ENCODE data around the gene C12orf42. TPM values are rescaled to one million over a fixed set of nuclear protein-coding genes. Genes with fewer than 3 reads are reported as not detected.

Gene C12orf42
- total RNA-seq (2022; extraction: Qiagen RNA extraction; ENCODE audit: low read depth), result 0.12 TPM in 1 of 5 replicates, not detected in the others

DNA sequence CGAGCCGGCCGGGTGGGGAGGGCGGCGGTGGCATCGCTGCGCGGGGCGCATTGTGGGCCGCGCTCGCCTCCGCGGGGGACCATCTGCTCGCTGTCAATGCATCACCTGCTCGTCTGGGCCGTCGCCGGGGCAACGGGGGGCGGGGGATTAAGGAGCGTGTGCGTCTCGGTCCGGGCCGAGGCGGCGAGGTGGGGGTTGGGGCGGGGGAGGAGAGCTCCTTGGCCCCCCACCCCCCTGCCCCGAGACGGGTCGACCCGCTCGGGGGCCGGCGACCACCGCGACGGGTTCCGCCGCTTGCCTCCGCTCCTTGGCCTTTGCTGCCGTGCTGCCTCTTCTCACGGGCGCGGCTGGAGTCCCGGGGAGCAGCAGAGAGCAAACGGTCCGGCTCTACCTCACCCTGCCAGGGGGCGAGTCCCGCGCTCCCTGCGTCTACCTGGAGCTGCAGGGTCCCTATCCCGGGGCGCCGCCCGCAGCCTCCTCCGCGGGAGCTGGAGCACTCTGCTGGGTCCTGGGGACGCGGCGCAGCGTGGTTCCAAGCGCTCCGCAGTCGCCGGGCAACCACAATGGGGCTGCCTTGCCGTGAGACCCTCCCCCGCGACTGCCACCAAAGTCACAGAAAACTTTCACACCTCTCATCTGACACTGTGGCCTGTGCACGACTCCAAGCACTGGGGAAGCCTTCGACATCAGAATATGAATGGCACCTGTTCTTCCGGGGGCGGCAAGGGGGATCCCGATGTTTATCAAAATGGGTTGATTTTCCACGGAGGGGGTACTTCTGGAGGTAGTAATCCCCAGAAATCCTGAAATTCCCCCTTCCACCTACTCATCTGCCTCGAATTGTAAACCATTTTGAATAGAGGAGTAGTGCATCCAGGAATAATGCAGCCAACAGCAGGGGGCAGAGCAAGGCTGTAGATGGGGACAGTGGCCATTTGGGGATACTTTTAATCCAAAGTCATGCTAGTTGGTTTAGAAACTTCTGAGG lies at the start of gene C12orf42:
TSS of gene C12orf42 (minus strand) at position 500 of the 988 bp plus-strand sequence. CDS start 17,542 bp downstream, outside the sequence.

Other genes starting within 250 kb of the C12orf42 start
- not detected in 5 replicates for gene STAB2, start 91.3 kb upstream of the C12orf42 start, total RNA-seq (2022; extraction: Qiagen RNA extraction; ENCODE audit: low read depth)

Data from A549 treated with RU486 at 1 μM for 4 hours (cell line).